OCI-LY3 (cell line): ENCODE data around the gene OMA1.

Experiments
- H2AFZ ChIP-seq: fragments of 200-600, 300-600 bp; shearing (Covaris generic); 2 replicates; pipeline ENCODE4 v1.6.0; 2014; ENCODE audit warnings: antibody characterized with exemption, low read depth, low read length
- H3K27ac ChIP-seq: fragments of 200-600, 300-600 bp; sonication (generic); 2 replicates; pipeline ENCODE4 v1.5.1; 2014; ENCODE audit warnings: mild to moderate bottlenecking, low read length, moderate library complexity, mixed read lengths
- H3K27me3 ChIP-seq: fragments of 200-600, 300-600 bp; sonication (generic); 2 replicates; pipeline ENCODE4 v1.6.1; 2014; ENCODE audit warnings: low read depth, low read length, mixed read lengths
- H3K36me3 ChIP-seq: fragments of 200-600, 300-600 bp; sonication (generic); replicated peaks from 2 replicates; pipeline ENCODE3; 2014; ENCODE audit warnings: low read depth, low read length, mixed read lengths
- H3K4me1 ChIP-seq: fragments of 300-600, 200-600 bp; sonication (generic); 2 replicates; pipeline ENCODE4 v1.6.1; 2014; ENCODE audit warnings: low read length, mixed read lengths
- H3K4me2 ChIP-seq: fragments of 200-600, 300-600 bp; sonication (generic); 2 replicates; pipeline ENCODE4 v1.6.1; 2014; ENCODE audit warnings: low read length, mixed read lengths
- H3K4me3 ChIP-seq: fragments of 300-600, 200-600 bp; sonication (generic); 2 replicates; pipeline ENCODE4 v1.5.1; 2014; ENCODE audit warnings: antibody characterized with exemption, mild to moderate bottlenecking, low read length, moderate library complexity
- H3K79me2 ChIP-seq: fragments of 300-600, 200-600 bp; shearing (Covaris generic); 2 replicates; pipeline ENCODE4 v1.6.1; 2014; ENCODE audit warnings: mild to moderate bottlenecking, low read length, mixed read lengths
- H3K9ac ChIP-seq: fragments of 300-600, 200-600 bp; shearing (Covaris generic); 2 replicates; pipeline ENCODE4 v1.6.0; 2014; ENCODE audit warnings: mild to moderate bottlenecking, low read length, moderate library complexity
- H3K9me3 ChIP-seq: fragments of 200-600, 300-600 bp; shearing (Covaris generic); 2 replicates; pipeline ENCODE4 v1.6.1; 2014; ENCODE audit warnings: low read length, mixed read lengths; ENCODE audit not compliant: insufficient read depth
- H4K20me1 ChIP-seq: fragments of 200-600, 300-600 bp; sonication (generic); 2 replicates; pipeline ENCODE4 v1.6.1; 2016; ENCODE audit warnings: low read length, mixed read lengths; ENCODE audit not compliant: insufficient read depth
- EZH2phosphoT487 ChIP-seq: fragments of 200-600 bp; shearing (Covaris generic); IDR thresholded peaks from 2 replicates; pipeline ENCODE4 v1.6.1; 2018; ENCODE audit warnings: antibody characterized with exemption, mixed run types, low read depth
- TF ChIP-seq, protein P1 (sequence below): fragments of 200-600, 300-600 bp; sonication (generic); IDR thresholded peaks from 2 replicates; pipeline ENCODE4 v1.5.1; 2014; ENCODE audit warnings: antibody characterized with exemption, low read length, low read depth

OMA1 gene

GRCh38 chr1:58454385-58454784 lies 92.1 kb downstream of the OMA1 start:
- Histone ChIP-seq H3K9ac (no peak overlapping the region), H4K20me1 (no peaks in the 10 kb centered on the region), H3K79me2 (no peaks in the 10 kb centered on the region), H3K4me3 (no peak overlapping the region), H2AFZ (no peak overlapping the region), H3K27me3 (no peaks in the 10 kb centered on the region), H3K36me3 (no peaks in the 10 kb centered on the region), H3K4me1 (no peaks in the 10 kb centered on the region), H3K4me2 (no peak overlapping the region), H3K9me3 (no peaks in the 10 kb centered on the region), H3K27ac (no peak overlapping the region)
- TF ChIP-seq, protein P1, sequence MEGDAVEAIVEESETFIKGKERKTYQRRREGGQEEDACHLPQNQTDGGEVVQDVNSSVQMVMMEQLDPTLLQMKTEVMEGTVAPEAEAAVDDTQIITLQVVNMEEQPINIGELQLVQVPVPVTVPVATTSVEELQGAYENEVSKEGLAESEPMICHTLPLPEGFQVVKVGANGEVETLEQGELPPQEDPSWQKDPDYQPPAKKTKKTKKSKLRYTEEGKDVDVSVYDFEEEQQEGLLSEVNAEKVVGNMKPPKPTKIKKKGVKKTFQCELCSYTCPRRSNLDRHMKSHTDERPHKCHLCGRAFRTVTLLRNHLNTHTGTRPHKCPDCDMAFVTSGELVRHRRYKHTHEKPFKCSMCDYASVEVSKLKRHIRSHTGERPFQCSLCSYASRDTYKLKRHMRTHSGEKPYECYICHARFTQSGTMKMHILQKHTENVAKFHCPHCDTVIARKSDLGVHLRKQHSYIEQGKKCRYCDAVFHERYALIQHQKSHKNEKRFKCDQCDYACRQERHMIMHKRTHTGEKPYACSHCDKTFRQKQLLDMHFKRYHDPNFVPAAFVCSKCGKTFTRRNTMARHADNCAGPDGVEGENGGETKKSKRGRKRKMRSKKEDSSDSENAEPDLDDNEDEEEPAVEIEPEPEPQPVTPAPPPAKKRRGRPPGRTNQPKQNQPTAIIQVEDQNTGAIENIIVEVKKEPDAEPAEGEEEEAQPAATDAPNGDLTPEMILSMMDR = no peak
- no peak for TF ChIP-seq EZH2phosphoT487

DNA sequence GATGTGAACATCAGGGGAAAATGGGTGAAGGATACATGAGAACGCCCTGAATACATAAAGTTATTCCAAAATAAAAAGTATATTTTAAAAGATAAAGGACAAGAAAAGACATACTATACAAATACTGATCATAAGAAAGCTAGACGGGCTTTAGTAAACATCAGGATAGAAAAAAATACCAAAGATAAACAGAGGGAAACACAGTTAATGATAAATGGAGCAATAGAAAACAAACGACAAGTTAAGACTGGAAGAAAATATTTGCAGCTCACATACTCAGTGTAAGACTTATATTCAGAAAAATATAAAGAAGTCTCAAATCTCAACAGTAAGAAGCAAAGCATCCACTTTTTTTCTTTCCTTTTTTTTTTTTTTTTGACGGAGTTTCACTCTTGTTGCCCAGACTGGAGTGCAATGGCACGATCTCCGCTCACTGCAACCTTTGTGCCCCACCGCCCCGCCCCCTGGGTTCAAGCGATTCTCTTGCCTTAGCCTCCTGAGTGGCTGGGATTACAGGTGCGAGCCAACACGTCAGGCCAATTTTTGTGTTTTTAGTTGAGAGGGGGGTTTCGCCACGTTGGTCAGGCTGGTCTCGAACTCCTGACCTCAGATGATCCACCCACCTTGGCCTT lies 94.8 kb downstream of the OMA1 start:
- no peaks in the 10 kb centered on the region for H3K79me2 ChIP-seq
- H3K4me1 ChIP-seq = no peaks in the 10 kb centered on the region
- H4K20me1 ChIP-seq = no peaks in the 10 kb centered on the region
- H3K4me3 ChIP-seq = no peak overlapping the region
- no peaks in the 10 kb centered on the region for H3K9me3 ChIP-seq
- no peaks in the 10 kb centered on the region for H3K36me3 ChIP-seq
- H3K4me2 ChIP-seq = no peak overlapping the region
- TF ChIP-seq, protein P1 = no peak
- TF ChIP-seq EZH2phosphoT487 = no peak
- H3K27ac ChIP-seq = no peak overlapping the region
- H3K9ac ChIP-seq = no peak overlapping the region
- no peaks in the 10 kb centered on the region for H3K27me3 ChIP-seq
- no peak overlapping the region for H2AFZ ChIP-seq

- Histone ChIP-seq H3K4me3 (no peak overlapping the region), H4K20me1 (no peaks in the 10 kb centered on the region), H3K9me3 (no peaks in the 10 kb centered on the region), H3K9ac (no peak overlapping the region), H3K79me2 (no peaks in the 10 kb centered on the region), H3K4me1 (no peaks in the 10 kb centered on the region), H2AFZ (no peak overlapping the region), H3K27me3 (no peaks in the 10 kb centered on the region), H3K36me3 (no peaks in the 10 kb centered on the region), H3K27ac (no peak overlapping the region), H3K4me2 (no peak overlapping the region)
- TF ChIP-seq, protein P1 = no peak
- no peak for TF ChIP-seq EZH2phosphoT487
Observed at GRCh38 chr1:58447886-58448285, 98.6 kb downstream of the OMA1 start.

DNA sequence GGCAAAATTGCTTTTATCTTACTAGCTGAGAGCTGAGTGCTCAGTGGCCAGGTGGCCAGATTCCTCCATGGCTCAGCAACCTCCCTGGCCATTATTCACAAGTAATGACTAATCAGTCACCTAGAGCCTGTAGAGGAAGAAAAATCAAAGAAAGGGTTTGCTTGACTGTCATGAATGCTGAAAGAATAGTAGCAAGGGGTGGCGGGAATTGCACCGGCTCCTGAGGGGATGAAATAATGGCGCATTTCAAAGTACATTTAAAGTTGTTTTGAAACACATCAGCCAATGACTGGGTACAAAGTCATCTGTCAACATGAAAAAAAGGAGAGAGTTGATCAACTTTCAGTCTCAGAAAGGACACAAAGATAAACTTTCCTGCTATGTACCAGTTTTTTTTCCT lies 99.5 kb downstream of the OMA1 start:
- Histone ChIP-seq H3K27me3 (no peaks in the 10 kb centered on the region), H3K4me1 (no peaks in the 10 kb centered on the region), H3K4me2 (no peak overlapping the region), H3K9me3 (no peaks in the 10 kb centered on the region), H3K9ac (no peak overlapping the region), H3K79me2 (no peaks in the 10 kb centered on the region), H3K4me3 (no peak overlapping the region), H2AFZ (no peak overlapping the region), H3K36me3 (no peaks in the 10 kb centered on the region), H3K27ac (no peak overlapping the region), H4K20me1 (no peaks in the 10 kb centered on the region)
- TF ChIP-seq, protein P1 = no peak
- TF ChIP-seq EZH2phosphoT487 = no peak
